ENCODE results near the gene SLC5A9. TPM values are rescaled to one million over a fixed set of nuclear protein-coding genes. Genes with fewer than 3 reads are reported as not detected.

The SLC5A9 gene
- total RNA-seq: under 1 TPM in 1 of 2 donors, not detected in 1; under 0.01 TPM

GRCh38 chr1:48222501-48223242 is at the start of gene SLC5A9:
TSS of gene SLC5A9 (plus strand) at chr1:48222716. CDS start at chr1:48222737, 21 bp downstream.

Other genes with a start within 250 kb of the SLC5A9 start
- not detected for gene TRABD2B, start 225.3 kb upstream of the SLC5A9 start, total RNA-seq
- gene SPATA6, start 249.5 kb downstream of the SLC5A9 start, total RNA-seq: 10 to 100 TPM; 10.3 to 12.0 TPM

All from melanocyte of skin (primary cell).